Right lobe of liver (tissue), 6 donors: ENCODE measurements around the gene BCAP31. TPM values are rescaled to one million over a fixed set of nuclear protein-coding genes. Genes with fewer than 3 reads are reported as not detected.
A peak's percentile ranks its signal among the peaks of the same experiment; 100 is the strongest.

Source experiments
- ATAC-seq, 4 donors: fragments of 200-7000 bp; cut with Tn5 transposase; one replicate each; pipeline ENCODE4 v1.9.1; 2020; ENCODE audit warnings: mild to moderate bottlenecking in 4 of 4, moderate library complexity in 4 of 4
- DNase-seq, 3 donors: peaks; one replicate each; pipeline ENCODE4 v3.0.0-alpha.2; 2020
- H3K27ac ChIP-seq, 3 donors: fragments of 200-600 bp; one replicate each; pipeline ENCODE4 v1.8.0; 2022
- H3K27me3 ChIP-seq, 2 donors: fragments of 200-600 bp; one replicate each; pipeline ENCODE4 v1.8.0; 2022
- H3K36me3 ChIP-seq, 4 donors: fragments of 200-600 bp; sonication (generic) in 1 of 4; one replicate each; pipeline versions ENCODE4 v1.5.1 to v1.8.0; 2017 to 2022; ENCODE audit warnings: control low read depth in 1 of 4
- H3K4me1 ChIP-seq, 4 donors: fragments of 200-600 bp; sonication (generic) in 1 of 4; one replicate each; pipeline versions ENCODE4 v1.5.1 to v1.8.0; 2017 to 2022; ENCODE audit warnings: control low read depth in 1 of 4
- H3K4me3 ChIP-seq, 3 donors: fragments of 200-600 bp; one replicate each; pipeline ENCODE4 v1.8.0; 2022
- H3K9me3 ChIP-seq, 4 donors: fragments of 200-600 bp; sonication (generic) in 1 of 4; one replicate each; pipeline versions ENCODE4 v1.5.1 to v1.8.0; 2017 to 2022; ENCODE audit warnings: control low read depth in 1 of 4
- CTCF ChIP-seq, 4 donors: fragments of 200-600 bp in 3 of 4; fragments of 450-650 bp in 1 of 4; IDR thresholded peaks; one replicate each; pipeline versions ENCODE4 v1.5.1 to v1.8.0; 2016 to 2022; ENCODE audit warnings: antibody characterized with exemption in 4 of 4, mild to moderate bottlenecking in 2 of 4
- POLR2A ChIP-seq: fragments of 450-650 bp; IDR thresholded peaks from one replicate; pipeline ENCODE4 v1.6.1; 2017; ENCODE audit warnings: antibody characterized with exemption, mild to moderate bottlenecking
- WGBS: methylation state at CpG from one replicate; pipeline ENCODE4 v1.1.6; 2018; ENCODE audit warnings: low coverage, low lambda C conversion rate; ENCODE audit not compliant: insufficient coverage; ENCODE audit errors: missing lambda C conversion rate; 5-methylcytosine and 5-hydroxymethylcytosine counted together
- intact Hi-C, 2 donors: fragments of 100-400 bp; cut with DNase I; formaldehyde crosslinking; loops; one replicate each; pipeline versions ENCODE4 v1.11.2 to v1.14.1; 2022
- total RNA-seq, 6 experiments: library from RNA; depleted of rRNA in 2 of 6; stranded (reverse); fragments of >200 nt in 2 of 6; fragmentation: NEBNext Ultra II Directional in 3 of 6; extraction: Animal tissue kit (Norgen Biotek cat#: 25700) in 3 of 6; gene quantifications; one replicate each; pipeline versions ENCODE4 v1.1.0 to v1.2.4, GENCODE V29; 2016 to 2023
- donor health status: DM: no; HTN: yes; CAD: no.
- donor health status: DM: no; HTN: no; CAD: no.
- donor health status: DM: no; HTN: no; CAD: no.
- donor health status: DM: no; HTN: yes; CAD: no.
- donor health status: DM: no; HTN: yes; CAD: no.

The BCAP31 gene
- total RNA-seq, 6 experiments from 2014 or later = 100 to 126 (median 107) TPM

GRCh38 chrX:153728951-153729631 is 4.9 kb upstream of the BCAP31 start:
- DNase-seq (no peak), ATAC-seq (no peak)
- H3K36me3 ChIP-seq = no peaks in the 10 kb centered on the region
- H3K27ac ChIP-seq = no peak overlapping the region
- TF ChIP-seq CTCF (IDR thresholded peaks at IDR 0.05) (no peak), POLR2A (no peak)
- H3K4me3 ChIP-seq = no peak overlapping the region
- H3K9me3 ChIP-seq = no peaks in the 10 kb centered on the region
- no peaks in the 10 kb centered on the region for H3K27me3 ChIP-seq
- peaks cover 0 to 7% (median 0%) of the 10 kb centered on the region in 4 donors for H3K4me1 ChIP-seq
- intact Hi-C loops = no loop called here
- WGBS = 96% methylated on average over 8 of the region's 23 CpGs

GRCh38 chrX:153728095-153728494 is 3.9 kb upstream of the BCAP31 start:
- Histone ChIP-seq H3K9me3 (no peaks in the 10 kb centered on the region), H3K27me3 (no peaks in the 10 kb centered on the region), H3K4me3 (no peak overlapping the region), H3K36me3 (no peaks in the 10 kb centered on the region), H3K4me1 (peaks cover 0 to 7% (median 0%) of the 10 kb centered on the region in 4 donors), H3K27ac (no peak overlapping the region)
- no peak for DNase-seq
- intact Hi-C loops = no loop called here
- TF ChIP-seq POLR2A = no peak
- TF ChIP-seq CTCF (IDR thresholded peaks at IDR 0.05) = no peak
- WGBS = 83% methylated on average over 2 of the region's 6 CpGs
- no peak for ATAC-seq

DNA sequence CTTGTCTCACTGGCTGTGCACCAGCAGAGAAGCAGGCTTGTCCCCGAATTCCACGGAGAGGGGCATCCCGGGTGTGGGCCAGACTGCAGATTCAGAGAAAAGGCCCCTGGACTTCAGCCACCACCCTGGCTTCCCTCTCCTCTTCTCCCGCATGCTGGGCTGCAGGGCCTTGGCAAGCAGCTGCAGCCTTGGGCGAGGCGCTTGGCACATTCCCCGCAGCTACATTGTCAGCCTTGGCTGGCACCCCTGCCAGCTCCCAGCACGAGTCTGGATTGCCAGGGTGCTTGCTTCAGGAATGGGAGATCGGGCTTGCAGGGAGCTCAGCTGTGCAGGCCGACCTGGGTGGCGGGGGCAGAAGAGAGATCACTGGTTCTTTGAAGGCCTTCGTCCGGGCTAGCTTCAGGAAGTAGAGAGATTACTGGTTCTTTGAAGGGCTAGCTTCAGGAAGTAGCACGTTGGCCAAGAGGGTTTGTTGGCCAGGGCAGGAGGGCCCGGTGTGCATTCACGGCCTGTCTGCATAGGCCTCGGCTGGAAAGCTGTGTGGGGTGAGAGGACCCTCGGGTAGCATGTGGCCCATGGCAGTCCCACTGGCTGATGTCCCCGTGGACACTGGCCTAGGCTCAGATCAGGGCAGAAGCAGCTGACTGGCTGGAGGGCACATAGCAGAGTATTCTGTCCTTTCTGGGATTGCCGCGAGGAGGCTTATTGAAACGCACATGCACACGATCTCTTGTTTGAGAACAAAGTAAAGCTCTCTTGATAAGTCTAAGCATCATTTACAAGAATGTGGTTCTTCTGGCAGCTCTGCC is 3.1 kb upstream of the BCAP31 start:
- H3K27ac ChIP-seq = peak overlapping the region; percentile 60 to 71 (median 64)
- TF ChIP-seq POLR2A (no peak), CTCF (IDR thresholded peaks at IDR 0.05) (no peak)
- 30% methylated on average over 6 of the region's 23 CpGs for WGBS
- ATAC-seq = peak; percentile 3 to 44 (median 22)
- peak; percentile 68 to 84 (median 81) for DNase-seq
- H3K4me3 ChIP-seq = peak overlapping the region in 2 of 3 donors; percentile 14 to 42
- H3K4me1 ChIP-seq = peaks cover 0 to 12% (median 0%) of the 10 kb centered on the region in 4 donors
- no peaks in the 10 kb centered on the region for H3K9me3 ChIP-seq
- H3K36me3 ChIP-seq = no peaks in the 10 kb centered on the region
- intact Hi-C loops = no loop called here
- H3K27me3 ChIP-seq = no peaks in the 10 kb centered on the region

DNA sequence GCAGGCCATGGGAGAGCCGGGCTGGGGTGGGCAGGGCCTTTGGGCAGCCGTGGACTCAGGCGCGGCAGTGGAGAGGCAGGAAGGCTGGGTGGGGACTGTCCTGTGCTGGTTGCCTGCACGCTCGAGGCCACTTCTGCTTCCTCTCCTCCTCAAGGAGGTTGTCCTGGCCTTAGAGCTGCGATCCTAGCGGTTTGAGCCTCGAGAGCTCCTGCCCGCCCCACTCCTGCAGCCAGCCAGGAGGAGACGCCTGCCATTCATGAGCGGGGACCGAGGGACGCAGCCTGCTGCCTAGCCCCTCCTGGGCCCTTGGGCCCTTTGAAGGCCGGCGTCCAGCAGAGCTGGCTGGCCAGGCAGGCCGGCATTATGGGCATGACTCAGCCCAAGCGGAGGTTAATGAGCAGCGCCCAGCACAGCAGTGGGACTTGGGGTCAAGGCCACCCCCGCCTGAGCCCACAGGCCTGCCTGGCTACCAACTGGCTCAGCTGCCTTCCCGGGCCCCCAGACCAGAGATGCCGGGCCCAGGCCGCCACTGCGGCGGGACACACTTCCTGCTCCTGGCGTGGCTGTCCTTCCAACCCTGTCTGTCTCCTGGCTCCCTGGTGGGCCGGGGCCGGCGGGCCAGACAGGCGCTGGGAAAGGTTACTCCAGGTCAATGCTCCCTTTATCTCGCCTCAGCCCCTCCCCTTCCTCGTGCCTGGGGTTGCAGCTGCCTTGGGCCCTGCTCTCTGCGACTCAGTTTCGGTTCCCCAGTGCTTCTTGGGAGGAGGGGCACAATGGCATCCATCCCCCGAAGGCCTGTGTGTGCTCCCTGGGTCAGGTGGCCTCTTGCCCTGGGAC is 2.3 kb upstream of the BCAP31 start:
- peak overlapping the region in 2 of 3 donors; percentile 14 to 42 for H3K4me3 ChIP-seq
- DNase-seq = peak; percentile 65 to 77 (median 69)
- no peaks in the 10 kb centered on the region for H3K36me3 ChIP-seq
- peak overlapping the region; percentile 60 to 71 (median 64) for H3K27ac ChIP-seq
- H3K27me3 ChIP-seq = no peaks in the 10 kb centered on the region
- 7% methylated on average over 3 of the region's 35 CpGs for WGBS
- intact Hi-C loops = no loop called here
- peak; percentile 30 to 40 (median 36) for ATAC-seq
- H3K9me3 ChIP-seq = no peaks in the 10 kb centered on the region
- H3K4me1 ChIP-seq = peaks cover 0 to 14% (median 0%) of the 10 kb centered on the region in 4 donors
- TF ChIP-seq POLR2A (peak; percentile 29), CTCF (IDR thresholded peaks at IDR 0.05) (no peak)
